H9 (cell line): Measurements from ENCODE around the gene BANF1. TPM values are rescaled to one million over a fixed set of nuclear protein-coding genes. Genes with fewer than 3 reads are reported as not detected.
A peak's percentile ranks its signal among the peaks of the same experiment; 100 is the strongest.

Source experiments
- DNase-seq: peaks from one replicate; pipeline ENCODE4 v3.0.0-alpha.2; 2017
- H2AFZ ChIP-seq: one replicate; pipeline ENCODE4 v1.6.1; 2013; ENCODE audit warnings: mild to moderate bottlenecking, low read length, control low read depth, moderate library complexity
- H2AK5ac ChIP-seq: 2 replicates; pipeline ENCODE4 v1.6.1; 2013; ENCODE audit warnings: low read length, control low read depth, mixed read lengths; ENCODE audit not compliant: insufficient read length
- H2BK120ac ChIP-seq: one replicate; pipeline ENCODE4 v1.6.1; 2013; ENCODE audit warnings: low read depth, mild to moderate bottlenecking, low read length, control low read depth, inconsistent platforms; ENCODE audit not compliant: poor library complexity, severe bottlenecking
- H2BK12ac ChIP-seq: 2 replicates; pipeline ENCODE4 v1.6.1; 2013; ENCODE audit warnings: low read length, control low read depth, mixed read lengths, low read depth; ENCODE audit not compliant: insufficient read length
- H2BK15ac ChIP-seq: 2 replicates; pipeline ENCODE4 v1.6.1; 2013; ENCODE audit warnings: low read depth, low read length, control low read depth
- H2BK20ac ChIP-seq: one replicate; pipeline ENCODE4 v1.6.1; 2013; ENCODE audit warnings: low read depth, mild to moderate bottlenecking, low read length, control low read depth, inconsistent platforms; ENCODE audit not compliant: poor library complexity, severe bottlenecking
- H2BK5ac ChIP-seq: 2 replicates; pipeline ENCODE4 v1.6.1; 2013; ENCODE audit warnings: low read length, control low read depth, mixed read lengths; ENCODE audit not compliant: insufficient read length
- H3K14ac ChIP-seq: 2 replicates; pipeline ENCODE4 v1.6.1; 2013; ENCODE audit warnings: low read length, control low read depth; ENCODE audit not compliant: insufficient read depth
- H3K18ac ChIP-seq: 2 replicates; pipeline ENCODE4 v1.6.1; 2013; ENCODE audit warnings: low read depth, mild to moderate bottlenecking, mixed read lengths, low read length, control low read depth; ENCODE audit not compliant: insufficient read length
- H3K23ac ChIP-seq: 2 replicates; pipeline ENCODE4 v1.6.1; 2013; ENCODE audit warnings: low read length, control low read depth, mixed read lengths, low read depth; ENCODE audit not compliant: insufficient read length
- H3K23me2 ChIP-seq: 2 replicates; pipeline ENCODE4 v1.6.1; 2013; ENCODE audit warnings: low read depth, mild to moderate bottlenecking, mixed read lengths, low read length, control low read depth; ENCODE audit not compliant: insufficient read length, poor library complexity, severe bottlenecking
- H3K27ac ChIP-seq: 2 replicates; pipeline ENCODE4 v1.5.1; 2013; ENCODE audit warnings: low read length, control low read depth, mixed read lengths, low read depth; ENCODE audit not compliant: insufficient read length
- H3K27me3 ChIP-seq: 2 replicates; pipeline ENCODE4 v1.6.1; 2013; ENCODE audit warnings: low read length, control low read depth, inconsistent platforms; ENCODE audit not compliant: insufficient read depth
- H3K4ac ChIP-seq: 2 replicates; pipeline ENCODE4 v1.6.1; 2013; ENCODE audit warnings: low read depth, mild to moderate bottlenecking, control low read depth, inconsistent platforms, low read length, moderate library complexity
- H3K4me1 ChIP-seq: 2 replicates; pipeline ENCODE4 v1.6.1; 2013; ENCODE audit warnings: low read length, control low read depth, inconsistent platforms; ENCODE audit not compliant: insufficient read depth
- H3K4me2 ChIP-seq: 2 replicates; pipeline ENCODE4 v1.6.1; 2013; ENCODE audit warnings: low read length, control low read depth, mixed read lengths; ENCODE audit not compliant: insufficient read length, insufficient read depth
- H3K56ac ChIP-seq: 2 replicates; pipeline ENCODE4 v1.6.1; 2013; ENCODE audit warnings: low read depth, mild to moderate bottlenecking, mixed read lengths, low read length, control low read depth; ENCODE audit not compliant: insufficient read length
- H3K79me1 ChIP-seq: 2 replicates; pipeline ENCODE4 v1.6.1; 2013; ENCODE audit warnings: low read depth, mild to moderate bottlenecking, moderate library complexity, low read length, control low read depth, inconsistent platforms; ENCODE audit not compliant: insufficient read depth, poor library complexity, severe bottlenecking
- H3K79me2 ChIP-seq: 2 replicates; pipeline ENCODE4 v1.6.1; 2013; ENCODE audit warnings: low read length, control low read depth, inconsistent platforms; ENCODE audit not compliant: insufficient read depth
- H3K9ac ChIP-seq: 2 replicates; pipeline ENCODE4 v1.6.1; 2013; ENCODE audit warnings: low read length, control low read depth, mixed read lengths; ENCODE audit not compliant: insufficient read length; ENCODE audit errors: extremely low read depth
- H3K9me3 ChIP-seq: one replicate; pipeline ENCODE4 v1.6.1; 2013; ENCODE audit warnings: low read depth, low read length, inconsistent platforms; ENCODE audit not compliant: control insufficient read depth
- H3T11ph ChIP-seq: one replicate; pipeline ENCODE4 v1.6.1; 2013; ENCODE audit warnings: mild to moderate bottlenecking, low read length, control low read depth, inconsistent platforms
- H4K20me1 ChIP-seq: one replicate; pipeline ENCODE4 v1.6.1; 2013; ENCODE audit not compliant: control insufficient read depth, insufficient read length, insufficient read depth
- H4K5ac ChIP-seq: 2 replicates; pipeline ENCODE4 v1.6.1; 2013; ENCODE audit warnings: low read depth, mild to moderate bottlenecking, mixed read lengths, low read length, control low read depth; ENCODE audit not compliant: insufficient read length
- H4K8ac ChIP-seq: replicated peaks from 2 replicates; pipeline ENCODE4 v1.6.1; 2013; ENCODE audit warnings: low read length, control low read depth, mixed read lengths, low read depth; ENCODE audit not compliant: insufficient read length
- H4K91ac ChIP-seq: 2 replicates; pipeline ENCODE4 v1.6.1; 2013; ENCODE audit warnings: low read depth, mild to moderate bottlenecking, moderate library complexity, mixed read lengths, low read length, control low read depth; ENCODE audit not compliant: insufficient read length
- H3K27ac Mint-ChIP-seq, 3 experiments: 2 replicates in 2 of 3; 3 replicates in 1 of 3; pipeline ENCODE4 v1.8.0; 2020 to 2021; ENCODE audit warnings: mixed read lengths in 3 of 3, mild to moderate bottlenecking in 1 of 3, moderate library complexity in 1 of 3
- H3K27me3 Mint-ChIP-seq: 2 replicates; pipeline ENCODE4 v1.8.0; 2021; ENCODE audit warnings: low read depth, mild to moderate bottlenecking, moderate library complexity, mixed read lengths
- H3K36me3 Mint-ChIP-seq, 3 experiments: 2 replicates in 2 of 3; 3 replicates in 1 of 3; pipeline ENCODE4 v1.8.0; 2020 to 2021; ENCODE audit warnings: low read depth in 3 of 3, mixed read lengths in 3 of 3; ENCODE audit not compliant: insufficient read depth in 1 of 3
- H3K4me1 Mint-ChIP-seq, 2 experiments: 2 replicates each; pipeline ENCODE4 v1.8.0; 2020; ENCODE audit warnings: mixed read lengths in 2 of 2
- H3K4me3 Mint-ChIP-seq, 2 experiments: 2 replicates in 1 of 2; 3 replicates in 1 of 2; pipeline ENCODE4 v1.8.0; 2020 to 2021; ENCODE audit warnings: mild to moderate bottlenecking in 2 of 2, mixed read lengths in 2 of 2, moderate library complexity in 1 of 2
- H3K9me3 Mint-ChIP-seq, 2 experiments: 2 replicates in 1 of 2; 3 replicates in 1 of 2; pipeline ENCODE4 v1.8.0; 2020; ENCODE audit warnings: mild to moderate bottlenecking in 2 of 2, mixed read lengths in 2 of 2, moderate library complexity in 1 of 2
- CTCF ChIP-seq: fragments of 200-600 bp; sonication (generic); conservative IDR thresholded peaks from 3 replicates; pipeline ENCODE4 v1.8.0; 2021; ENCODE audit warnings: antibody characterized with exemption, mild to moderate bottlenecking
- WGBS: extraction: QIAGEN DNeasy Blood & Tissue Kit; methylation state at CpG from one replicate; pipeline ENCODE4 v1.1.7; 2013; ENCODE audit warnings: missing lambda C conversion rate, low lambda C conversion rate, mixed read lengths; ENCODE audit not compliant: insufficient read length; ENCODE audit errors: extremely low coverage; 5-methylcytosine and 5-hydroxymethylcytosine counted together
- total RNA-seq: library from RNA; stranded (reverse); gene quantifications from 2 replicates; pipeline ENCODE4 v1.2.1, GENCODE V29; 2021

Gene BANF1
- total RNA-seq, 1 experiment from 2014 or later, result 346 TPM

GRCh38 chr11:65988791-65989592 is 13.3 kb upstream of the BANF1 start:
- Histone ChIP-seq H3K4ac (no peak overlapping the region), H4K91ac (no peak overlapping the region), H3K79me2 (no peaks in the 10 kb centered on the region), H3K18ac (no peak overlapping the region), H3K56ac (no peak overlapping the region), H2AK5ac (no peak overlapping the region), H3K79me1 (no peaks in the 10 kb centered on the region), H3K27ac (no peak overlapping the region), H3K14ac (no peak overlapping the region), H3K9me3 (no peaks in the 10 kb centered on the region), H3K23ac (no peak overlapping the region), H3T11ph (no peak overlapping the region), H4K5ac (no peak overlapping the region), H2AFZ (no peak overlapping the region), H2BK15ac (no peak overlapping the region), H4K20me1 (no peaks in the 10 kb centered on the region), H4K8ac (no peak overlapping the region), H3K27me3 (no peaks in the 10 kb centered on the region), H3K4me1 (no peaks in the 10 kb centered on the region), H2BK20ac (no peak overlapping the region), H2BK120ac (no peak overlapping the region), H2BK5ac (no peak overlapping the region), H3K4me2 (no peak overlapping the region), H3K23me2 (no peaks in the 10 kb centered on the region), H2BK12ac (no peak overlapping the region), H3K9ac (no peak overlapping the region)
- H3K27me3 Mint-ChIP-seq, result no peaks in the 10 kb centered on the region; the same call in 1 of the 2 replicates
- peaks cover 0 to 7% (median 0%) of the 10 kb centered on the region in 3 experiments; a peak in 2 of 7 replicates for H3K36me3 Mint-ChIP-seq
- peak; percentile 99 for TF ChIP-seq CTCF
- no peak overlapping the region for H3K27ac Mint-ChIP-seq
- no peaks in the 10 kb centered on the region for H3K9me3 Mint-ChIP-seq
- WGBS, result no CpG with 5 or more reads among the region's 10 CpGs
- peak overlapping the region in 1 of 2 experiments; percentile 39; a peak in 2 of 5 replicates for H3K4me3 Mint-ChIP-seq
- H3K4me1 Mint-ChIP-seq, result peaks cover 0 to 2% of the 10 kb centered on the region in 2 experiments; a peak in 1 of 4 replicates
- DNase-seq, result peak; percentile 92
